OCI-LY1 (cell line): Measurements from ENCODE around the gene MAST4.

ENCODE experiments used
- H2AFZ ChIP-seq: fragments of 200-600 bp; sonication (generic), shearing (Covaris generic); 2 replicates; pipeline ENCODE4 v1.6.0; 2014; ENCODE audit warnings: antibody characterized with exemption, mild to moderate bottlenecking, low read length
- H3F3A ChIP-seq: fragments of 200-600 bp; sonication (generic), shearing (Covaris generic); 2 replicates; pipeline ENCODE4 v1.6.0; 2014; ENCODE audit warnings: mild to moderate bottlenecking, antibody characterized with exemption, low read length, moderate library complexity; ENCODE audit not compliant: insufficient read depth
- H3K27ac ChIP-seq: fragments of 200-600 bp; sonication (generic); 2 replicates; pipeline ENCODE4 v1.5.1; 2014; ENCODE audit warnings: low read length, mixed run types, mild to moderate bottlenecking, low read depth; ENCODE audit not compliant: poor library complexity, severe bottlenecking
- H3K27me3 ChIP-seq: fragments of 200-600 bp; sonication (generic); 2 replicates; pipeline ENCODE4 v1.6.0; 2014; ENCODE audit warnings: antibody characterized with exemption, mild to moderate bottlenecking, low read length, moderate library complexity; ENCODE audit not compliant: insufficient read depth
- H3K36me3 ChIP-seq: fragments of 200-600 bp; sonication (generic); 2 replicates; pipeline ENCODE4 v1.6.1; 2014; ENCODE audit warnings: mild to moderate bottlenecking, antibody characterized with exemption, low read length, moderate library complexity, mixed read lengths; ENCODE audit not compliant: insufficient read depth
- H3K4me1 ChIP-seq: fragments of 200-600 bp; sonication (generic); 2 replicates; pipeline ENCODE4 v1.5.1; 2014; ENCODE audit warnings: mild to moderate bottlenecking, low read length, moderate library complexity; ENCODE audit not compliant: insufficient read depth, severe bottlenecking
- H3K4me2 ChIP-seq: fragments of 200-600 bp; sonication (generic), shearing (Covaris generic); 2 replicates; pipeline ENCODE4 v1.6.1; 2014; ENCODE audit warnings: low read length
- H3K4me3 ChIP-seq: fragments of 200-600 bp; sonication (generic); 2 replicates; pipeline ENCODE4 v1.5.1; 2014; ENCODE audit warnings: low read length, low read depth, mild to moderate bottlenecking, mixed read lengths; ENCODE audit not compliant: poor library complexity, severe bottlenecking
- H3K79me2 ChIP-seq: fragments of 200-600 bp; shearing (Covaris generic); 2 replicates; pipeline ENCODE4 v1.6.1; 2016; ENCODE audit warnings: mixed run types, low read length, mixed read lengths; ENCODE audit not compliant: insufficient read depth
- H3K9ac ChIP-seq: fragments of 200-600 bp; sonication (generic), shearing (Covaris generic); 2 replicates; pipeline ENCODE4 v1.6.1; 2014; ENCODE audit warnings: mild to moderate bottlenecking, low read length, mixed read lengths
- H3K9me2 ChIP-seq: fragments of 200-600 bp; sonication (generic), shearing (Covaris generic); 2 replicates; pipeline ENCODE4 v1.6.1; 2014; ENCODE audit warnings: low read depth, mild to moderate bottlenecking, low read length, mixed read lengths
- H3K9me3 ChIP-seq: fragments of 200-600 bp; shearing (Covaris generic); 2 replicates; pipeline ENCODE4 v1.6.1; 2014; ENCODE audit warnings: low read length, mixed read lengths
- H4K20me1 ChIP-seq: fragments of 200-600 bp; sonication (generic), shearing (Covaris generic); 2 replicates; pipeline ENCODE4 v1.6.0; 2016; ENCODE audit warnings: mild to moderate bottlenecking, low read length; ENCODE audit not compliant: insufficient read depth
- EZH2 ChIP-seq: fragments of 200-600 bp; sonication (generic), shearing (Covaris generic); IDR thresholded peaks from 2 replicates; pipeline ENCODE4 v1.8.0; 2017; ENCODE audit warnings: borderline replicate concordance, mixed run types, mild to moderate bottlenecking, antibody characterized with exemption, low read length, moderate library complexity, mixed read lengths
- TF ChIP-seq, protein P1 (sequence below): fragments of 200-600 bp; sonication (generic), shearing (Covaris generic); IDR thresholded peaks from 2 replicates; pipeline ENCODE4 v1.5.1; 2017; ENCODE audit warnings: mild to moderate bottlenecking, antibody characterized with exemption, low read length, moderate library complexity, mixed read lengths

Gene MAST4

GRCh38 chr5:66982056-66982387, 385.8 kb downstream of the MAST4 start:
- Histone ChIP-seq H4K20me1 (no peaks in the 10 kb centered on the region), H3K79me2 (no peaks in the 10 kb centered on the region), H3K27ac (no peak overlapping the region), H3K9me2 (no peaks in the 10 kb centered on the region), H3K4me3 (no peak overlapping the region), H3K9me3 (no peaks in the 10 kb centered on the region), H2AFZ (no peak overlapping the region), H3K27me3 (no peaks in the 10 kb centered on the region), H3K4me1 (no peaks in the 10 kb centered on the region), H3K4me2 (no peak overlapping the region), H3K36me3 (no peaks in the 10 kb centered on the region), H3F3A (no peaks in the 10 kb centered on the region), H3K9ac (no peak overlapping the region)
- TF ChIP-seq, protein P1, sequence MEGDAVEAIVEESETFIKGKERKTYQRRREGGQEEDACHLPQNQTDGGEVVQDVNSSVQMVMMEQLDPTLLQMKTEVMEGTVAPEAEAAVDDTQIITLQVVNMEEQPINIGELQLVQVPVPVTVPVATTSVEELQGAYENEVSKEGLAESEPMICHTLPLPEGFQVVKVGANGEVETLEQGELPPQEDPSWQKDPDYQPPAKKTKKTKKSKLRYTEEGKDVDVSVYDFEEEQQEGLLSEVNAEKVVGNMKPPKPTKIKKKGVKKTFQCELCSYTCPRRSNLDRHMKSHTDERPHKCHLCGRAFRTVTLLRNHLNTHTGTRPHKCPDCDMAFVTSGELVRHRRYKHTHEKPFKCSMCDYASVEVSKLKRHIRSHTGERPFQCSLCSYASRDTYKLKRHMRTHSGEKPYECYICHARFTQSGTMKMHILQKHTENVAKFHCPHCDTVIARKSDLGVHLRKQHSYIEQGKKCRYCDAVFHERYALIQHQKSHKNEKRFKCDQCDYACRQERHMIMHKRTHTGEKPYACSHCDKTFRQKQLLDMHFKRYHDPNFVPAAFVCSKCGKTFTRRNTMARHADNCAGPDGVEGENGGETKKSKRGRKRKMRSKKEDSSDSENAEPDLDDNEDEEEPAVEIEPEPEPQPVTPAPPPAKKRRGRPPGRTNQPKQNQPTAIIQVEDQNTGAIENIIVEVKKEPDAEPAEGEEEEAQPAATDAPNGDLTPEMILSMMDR, result no peak
- TF ChIP-seq EZH2, result no peak

DNA sequence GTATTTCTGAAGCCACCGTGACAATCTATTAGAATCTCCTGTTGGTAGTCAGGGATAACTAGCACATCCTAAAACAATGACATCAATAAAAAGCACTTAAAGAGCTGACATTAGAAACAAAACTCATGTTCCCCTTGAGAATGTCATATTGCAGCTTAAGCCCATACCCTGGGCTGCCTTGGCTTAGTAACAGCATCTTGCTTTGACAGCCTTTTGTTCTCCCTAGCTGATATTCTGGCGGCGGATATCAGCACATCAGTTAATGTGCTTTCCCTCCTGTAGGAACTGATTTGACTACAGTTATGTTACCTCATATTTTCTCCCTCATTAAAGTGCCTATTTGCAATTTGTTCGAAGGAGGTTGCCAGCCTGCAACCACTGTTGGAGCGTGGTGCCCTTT, 386.3 kb downstream of the MAST4 start:
- no peak overlapping the region for H3K4me2 ChIP-seq
- no peaks in the 10 kb centered on the region for H3K27me3 ChIP-seq
- H3F3A ChIP-seq, result no peaks in the 10 kb centered on the region
- no peaks in the 10 kb centered on the region for H3K9me3 ChIP-seq
- no peaks in the 10 kb centered on the region for H3K9me2 ChIP-seq
- H3K9ac ChIP-seq, result no peak overlapping the region
- no peak overlapping the region for H3K4me3 ChIP-seq
- no peaks in the 10 kb centered on the region for H3K4me1 ChIP-seq
- H3K27ac ChIP-seq, result no peak overlapping the region
- no peaks in the 10 kb centered on the region for H4K20me1 ChIP-seq
- no peaks in the 10 kb centered on the region for H3K79me2 ChIP-seq
- no peaks in the 10 kb centered on the region for H3K36me3 ChIP-seq
- no peak overlapping the region for H2AFZ ChIP-seq
- TF ChIP-seq, protein P1, result no peak
- TF ChIP-seq EZH2, result no peak

- TF ChIP-seq, protein P1, result no peak
- TF ChIP-seq EZH2, result no peak
These were observed 389.2 kb downstream of the MAST4 start for GRCh38 chr5:66985417-66985816.

More at GRCh38 chr5:66985417-66985816, 389.2 kb downstream of the MAST4 start:
- Histone ChIP-seq H3K9me2 (no peaks in the 10 kb centered on the region), H3K4me3 (no peak overlapping the region), H3F3A (no peaks in the 10 kb centered on the region), H3K27ac (no peak overlapping the region), H3K27me3 (no peaks in the 10 kb centered on the region), H3K36me3 (no peaks in the 10 kb centered on the region), H3K9ac (no peak overlapping the region), H3K79me2 (no peaks in the 10 kb centered on the region), H4K20me1 (no peaks in the 10 kb centered on the region), H3K9me3 (no peaks in the 10 kb centered on the region), H3K4me1 (no peaks in the 10 kb centered on the region), H3K4me2 (no peak overlapping the region), H2AFZ (no peak overlapping the region)
